ENCODE data around the gene SIL1. TPM values are rescaled to one million over a fixed set of nuclear protein-coding genes. Genes with fewer than 3 reads are reported as not detected.

SIL1 gene
- total and polyA plus RNA-seq, 2 of the 8 experiments (the other 6 are each of a cell fraction or from before 2014, with no cell fraction given): 8.3 to 12.8 TPM

DNA sequence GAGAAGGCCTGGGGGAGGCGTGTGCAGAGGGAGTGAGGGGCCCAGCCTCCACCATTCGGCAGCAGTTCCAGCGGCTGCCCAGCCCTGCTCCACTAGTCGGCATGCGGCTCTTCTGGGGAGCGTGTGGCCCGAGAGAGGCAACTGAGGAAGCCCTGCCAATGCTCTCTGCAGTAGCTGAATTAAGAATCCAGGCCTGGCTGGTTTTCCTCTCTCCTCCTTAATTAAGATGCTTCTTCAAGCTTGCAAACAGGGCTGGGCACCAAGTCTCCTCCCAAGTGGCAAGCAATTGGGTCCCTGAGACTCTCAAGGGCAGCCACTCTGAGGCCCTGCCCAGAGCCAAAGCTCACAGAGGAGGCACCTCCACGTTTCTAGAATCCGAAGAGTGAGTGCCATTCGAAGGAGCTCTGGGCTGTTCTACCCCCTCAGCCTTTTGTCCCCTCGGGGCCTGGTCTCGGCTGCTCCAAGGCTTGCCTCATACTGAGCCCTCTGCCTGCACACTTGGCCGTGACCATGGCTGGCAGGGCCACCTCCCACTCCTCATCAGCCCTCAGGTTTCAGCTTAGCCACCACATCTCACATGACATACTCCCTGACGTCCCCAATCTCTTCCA lies 247.6 kb downstream of the SIL1 start (continued):
- TF ChIP-seq SUZ12 (IDR thresholded peaks at IDR 0.05; ENCODE audit: low read length) (no peak), CHD2 (IDR thresholded peaks at IDR 0.05; ENCODE audit: low read length) (no peak), CREB1 (IDR thresholded peaks at IDR 0.05) (no peak), CEBPB (IDR thresholded peaks at IDR 0.05; ENCODE audit: low read depth, low read length) (no peak), EP300 (IDR thresholded peaks at IDR 0.05; ENCODE audit: borderline replicate concordance in 1 of 2, low read depth in 2 of 2, low read length in 2 of 2) (no peak)
